Measurements from ENCODE around the gene WFDC12.

The WFDC12 gene

DNA sequence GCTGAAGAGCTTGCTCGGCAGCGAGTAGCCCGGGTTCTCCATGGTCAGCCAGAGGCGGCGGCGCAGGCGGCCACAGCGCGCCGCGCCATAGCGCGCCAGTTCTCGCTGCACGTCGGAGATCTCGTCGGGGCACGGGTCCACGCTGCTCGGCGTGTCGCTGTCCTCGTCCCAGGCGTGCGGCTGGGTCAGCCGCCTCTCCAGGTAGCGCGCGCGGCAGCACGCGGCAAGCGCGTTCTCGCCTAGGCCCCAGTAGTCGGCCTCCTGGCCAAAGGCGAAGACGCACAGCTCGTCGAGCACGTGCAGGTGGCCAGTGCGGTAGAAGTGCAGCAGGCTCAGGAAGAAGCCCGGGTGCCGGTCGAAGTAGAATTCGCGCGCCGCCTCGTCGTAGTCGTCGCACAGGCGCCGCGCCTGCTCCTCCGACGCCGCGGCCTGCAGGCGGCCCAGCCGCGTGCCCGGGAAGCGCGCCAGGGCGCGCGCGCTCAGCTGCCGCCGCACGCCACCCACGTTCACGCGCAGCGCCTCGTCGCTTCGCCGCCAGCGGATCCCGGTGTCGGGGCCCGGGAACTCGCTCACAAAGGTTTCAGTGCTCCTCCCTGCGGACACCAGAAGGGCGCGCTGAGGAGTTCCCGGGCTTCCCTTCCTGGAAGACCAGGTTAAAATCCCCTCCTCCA lies 26.0 kb downstream of the WFDC12 start:
- TF ChIP-seq, protein P1, sequence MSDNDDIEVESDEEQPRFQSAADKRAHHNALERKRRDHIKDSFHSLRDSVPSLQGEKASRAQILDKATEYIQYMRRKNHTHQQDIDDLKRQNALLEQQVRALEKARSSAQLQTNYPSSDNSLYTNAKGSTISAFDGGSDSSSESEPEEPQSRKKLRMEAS (IDR thresholded peaks at IDR 0.05) = 0 out of 2 replicates have a peak, but pooled peaks have one; percentile 17
- no peak for TF ChIP-seq ZBTB7A (IDR thresholded peaks at IDR 0.05; ENCODE audit: low read depth)

DNA sequence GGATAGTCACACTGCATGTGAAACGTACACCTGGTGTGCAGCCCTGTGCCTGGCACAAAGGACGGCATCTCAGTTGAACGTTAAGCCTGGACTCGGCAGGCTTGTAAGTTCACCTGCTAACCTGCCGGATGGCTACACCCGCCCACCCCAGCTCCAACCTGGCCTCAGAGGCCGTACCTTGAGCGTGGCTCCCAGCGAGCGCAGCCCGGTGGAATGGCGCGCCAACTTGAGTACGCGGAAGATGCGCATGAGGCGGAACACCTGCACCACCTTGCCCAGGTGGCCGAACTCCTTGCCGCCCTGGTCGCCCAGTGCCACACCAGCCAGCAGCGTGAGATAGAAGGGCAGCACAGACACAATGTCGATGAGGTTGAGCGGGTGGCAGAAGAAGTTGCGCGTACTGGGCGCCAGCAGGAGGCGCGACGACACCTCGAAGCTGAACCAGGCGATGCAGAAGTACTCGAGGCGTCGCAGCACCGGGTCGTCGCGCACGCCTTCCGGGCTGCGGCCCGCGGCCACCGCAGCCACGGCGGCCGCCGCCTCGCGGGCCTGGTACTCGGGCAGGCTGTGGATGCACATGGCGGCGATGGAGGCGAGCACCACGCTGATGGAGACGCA lies 26.7 kb downstream of the WFDC12 start:
- TF ChIP-seq TEAD4 (IDR thresholded peaks at IDR 0.05) (no peak), CREB1 (IDR thresholded peaks at IDR 0.05; ENCODE audit: low read depth) (no peak), EP300 (IDR thresholded peaks at IDR 0.05; ENCODE audit: borderline replicate concordance) (no peak), TAF1 (IDR thresholded peaks at IDR 0.05; ENCODE audit: low read depth) (no peak), FOXM1 (IDR thresholded peaks at IDR 0.05; ENCODE audit: borderline replicate concordance, low read depth) (no peak), CEBPB (IDR thresholded peaks at IDR 0.05) (no peak), NFIC (IDR thresholded peaks at IDR 0.05) (no peak), YY1 (IDR thresholded peaks at IDR 0.05; ENCODE audit: low read depth) (no peak), EGR1 (IDR thresholded peaks at IDR 0.05) (no peak), TCF12 (IDR thresholded peaks at IDR 0.05; ENCODE audit: low read depth) (no peak), ZBTB7A (IDR thresholded peaks at IDR 0.05; ENCODE audit: low read depth) (no peak), RAD21 (IDR thresholded peaks at IDR 0.05; ENCODE audit: low read depth) (no peak)
- TF ChIP-seq, protein P2, sequence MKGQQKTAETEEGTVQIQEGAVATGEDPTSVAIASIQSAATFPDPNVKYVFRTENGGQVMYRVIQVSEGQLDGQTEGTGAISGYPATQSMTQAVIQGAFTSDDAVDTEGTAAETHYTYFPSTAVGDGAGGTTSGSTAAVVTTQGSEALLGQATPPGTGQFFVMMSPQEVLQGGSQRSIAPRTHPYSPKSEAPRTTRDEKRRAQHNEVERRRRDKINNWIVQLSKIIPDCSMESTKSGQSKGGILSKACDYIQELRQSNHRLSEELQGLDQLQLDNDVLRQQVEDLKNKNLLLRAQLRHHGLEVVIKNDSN (IDR thresholded peaks at IDR 0.05) = no peak
- TF ChIP-seq, protein P3, sequence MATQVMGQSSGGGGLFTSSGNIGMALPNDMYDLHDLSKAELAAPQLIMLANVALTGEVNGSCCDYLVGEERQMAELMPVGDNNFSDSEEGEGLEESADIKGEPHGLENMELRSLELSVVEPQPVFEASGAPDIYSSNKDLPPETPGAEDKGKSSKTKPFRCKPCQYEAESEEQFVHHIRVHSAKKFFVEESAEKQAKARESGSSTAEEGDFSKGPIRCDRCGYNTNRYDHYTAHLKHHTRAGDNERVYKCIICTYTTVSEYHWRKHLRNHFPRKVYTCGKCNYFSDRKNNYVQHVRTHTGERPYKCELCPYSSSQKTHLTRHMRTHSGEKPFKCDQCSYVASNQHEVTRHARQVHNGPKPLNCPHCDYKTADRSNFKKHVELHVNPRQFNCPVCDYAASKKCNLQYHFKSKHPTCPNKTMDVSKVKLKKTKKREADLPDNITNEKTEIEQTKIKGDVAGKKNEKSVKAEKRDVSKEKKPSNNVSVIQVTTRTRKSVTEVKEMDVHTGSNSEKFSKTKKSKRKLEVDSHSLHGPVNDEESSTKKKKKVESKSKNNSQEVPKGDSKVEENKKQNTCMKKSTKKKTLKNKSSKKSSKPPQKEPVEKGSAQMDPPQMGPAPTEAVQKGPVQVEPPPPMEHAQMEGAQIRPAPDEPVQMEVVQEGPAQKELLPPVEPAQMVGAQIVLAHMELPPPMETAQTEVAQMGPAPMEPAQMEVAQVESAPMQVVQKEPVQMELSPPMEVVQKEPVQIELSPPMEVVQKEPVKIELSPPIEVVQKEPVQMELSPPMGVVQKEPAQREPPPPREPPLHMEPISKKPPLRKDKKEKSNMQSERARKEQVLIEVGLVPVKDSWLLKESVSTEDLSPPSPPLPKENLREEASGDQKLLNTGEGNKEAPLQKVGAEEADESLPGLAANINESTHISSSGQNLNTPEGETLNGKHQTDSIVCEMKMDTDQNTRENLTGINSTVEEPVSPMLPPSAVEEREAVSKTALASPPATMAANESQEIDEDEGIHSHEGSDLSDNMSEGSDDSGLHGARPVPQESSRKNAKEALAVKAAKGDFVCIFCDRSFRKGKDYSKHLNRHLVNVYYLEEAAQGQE (IDR thresholded peaks at IDR 0.05; ENCODE audit: low read depth) = no peak
- TF ChIP-seq, protein P1 (IDR thresholded peaks at IDR 0.05) = no peak

DNA sequence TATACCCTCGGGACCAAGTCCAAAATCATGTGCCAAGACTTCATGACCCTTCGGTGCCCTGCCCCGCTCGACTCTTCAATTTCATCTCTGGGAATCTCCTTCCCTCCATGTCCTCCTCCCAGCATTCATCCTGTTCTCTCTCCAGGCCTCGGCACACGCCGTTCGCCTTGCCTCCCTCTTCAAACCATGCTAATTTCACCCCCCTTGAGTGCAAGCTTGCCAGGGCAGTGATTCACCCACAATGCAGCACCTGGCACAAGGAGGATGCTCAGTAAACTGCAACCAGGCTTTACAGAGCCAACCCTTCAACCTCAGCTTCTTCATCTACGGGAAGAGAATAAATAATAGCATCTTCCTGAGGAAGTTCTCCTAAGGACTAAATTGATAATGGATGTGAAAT lies 27.5 kb downstream of the WFDC12 start:
- TF ChIP-seq TAF1 (IDR thresholded peaks at IDR 0.05; ENCODE audit: low read depth) = no peak
- TF ChIP-seq, protein P1 (IDR thresholded peaks at IDR 0.05) = no peak
- TF ChIP-seq CREB1 (IDR thresholded peaks at IDR 0.05; ENCODE audit: low read depth) = no peak
- TF ChIP-seq NFIC (IDR thresholded peaks at IDR 0.05) = no peak
- TF ChIP-seq TEAD4 (IDR thresholded peaks at IDR 0.05) = no peak
- TF ChIP-seq, protein P3 (IDR thresholded peaks at IDR 0.05; ENCODE audit: low read depth) = no peak
- no peak for TF ChIP-seq EP300 (IDR thresholded peaks at IDR 0.05; ENCODE audit: borderline replicate concordance)
- TF ChIP-seq RAD21 (IDR thresholded peaks at IDR 0.05; ENCODE audit: low read depth) = no peak
- TF ChIP-seq TCF12 (IDR thresholded peaks at IDR 0.05; ENCODE audit: low read depth) = no peak
- TF ChIP-seq FOXM1 (IDR thresholded peaks at IDR 0.05; ENCODE audit: borderline replicate concordance, low read depth) = no peak
- TF ChIP-seq ZBTB7A (IDR thresholded peaks at IDR 0.05; ENCODE audit: low read depth) = no peak

DNA sequence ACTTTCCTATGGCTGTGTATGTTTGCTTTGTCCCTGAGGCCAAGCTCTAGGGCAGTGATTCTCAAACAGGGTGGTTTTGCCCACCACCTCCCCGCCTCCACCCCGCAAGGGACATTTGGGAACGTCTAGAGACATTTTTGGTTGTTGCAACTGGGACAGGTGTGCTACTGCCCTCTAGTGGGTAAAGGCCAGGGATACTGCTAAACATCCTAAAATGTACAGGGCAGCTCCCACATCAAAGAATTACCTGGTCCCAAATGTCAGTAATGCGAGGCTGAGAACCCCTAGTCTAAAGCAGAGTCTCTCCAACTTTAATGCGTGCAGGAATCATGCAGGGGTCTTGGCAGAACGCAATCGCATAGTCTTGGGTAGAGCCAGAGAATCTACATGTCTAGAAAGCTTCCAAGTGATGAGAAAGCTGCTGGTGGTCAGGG lies 28.4 kb downstream of the WFDC12 start:
- TF ChIP-seq, protein P1 (IDR thresholded peaks at IDR 0.05) = no peak
- peak; percentile 78 for TF ChIP-seq RAD21 (IDR thresholded peaks at IDR 0.05; ENCODE audit: low read depth)
- no peak for TF ChIP-seq YY1 (IDR thresholded peaks at IDR 0.05; ENCODE audit: low read depth)
- no peak for TF ChIP-seq CEBPB (IDR thresholded peaks at IDR 0.05)

DNA sequence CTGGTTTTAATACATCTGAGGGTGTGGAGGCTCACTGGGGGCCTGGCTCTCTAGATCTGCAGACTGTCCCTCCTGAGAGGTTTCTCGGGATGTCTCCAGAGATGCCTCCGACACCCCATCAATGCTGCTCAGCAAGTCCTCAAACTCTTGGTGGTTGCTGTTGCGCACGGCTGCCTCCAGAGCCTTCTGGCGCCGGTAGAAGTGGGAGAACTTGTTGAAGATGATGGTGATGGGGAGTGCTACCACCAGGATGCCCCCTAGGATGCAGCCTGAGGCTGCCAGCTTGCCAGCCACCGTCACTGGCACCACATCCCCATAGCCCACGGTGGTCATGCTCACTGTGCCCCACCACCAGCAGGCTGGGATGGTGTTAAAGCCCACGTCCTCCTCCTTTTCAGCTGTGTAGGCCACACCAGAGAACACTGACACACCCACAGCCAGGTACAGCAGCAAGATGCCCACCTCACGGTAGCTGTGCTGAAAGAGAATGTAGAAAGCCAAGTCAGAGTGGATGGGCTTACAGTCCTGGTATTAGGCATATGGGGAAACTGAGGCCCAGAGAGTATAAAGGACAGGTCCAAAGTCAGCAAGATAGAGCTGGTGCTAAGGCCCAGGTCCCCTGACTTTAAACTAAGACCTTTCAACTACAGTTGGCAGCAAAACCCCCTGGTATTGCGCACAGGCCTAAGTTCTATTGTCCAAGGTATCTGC lies 29.2 kb downstream of the WFDC12 start:
- TF ChIP-seq CEBPB (IDR thresholded peaks at IDR 0.05) (no peak), TAF1 (IDR thresholded peaks at IDR 0.05; ENCODE audit: low read depth) (no peak), RAD21 (IDR thresholded peaks at IDR 0.05; ENCODE audit: low read depth) (no peak)
- TF ChIP-seq, protein P1 (IDR thresholded peaks at IDR 0.05) = no peak

Measured in Ishikawa (cell line).